HEK293 (cell line): ENCODE data around the gene PAIP2.

Experiments
- ATF2 ChIP-seq: fragments of 450-650 bp; formaldehyde crosslinking; IDR thresholded peaks from 2 replicates; pipeline ENCODE4 v1.5.1; 2016; ENCODE audit warnings: missing biosample characterization, missing genetic modification characterization, low read depth
- BCL11A ChIP-seq: fragments of 450-650 bp; formaldehyde crosslinking; IDR thresholded peaks from 2 replicates; pipeline ENCODE4 v1.5.1; 2016; ENCODE audit warnings: low read depth, missing biosample characterization, missing genetic modification characterization
- GFI1B ChIP-seq: fragments of 450-650 bp; formaldehyde crosslinking; IDR thresholded peaks from 2 replicates; pipeline ENCODE4 v1.5.1; 2016; ENCODE audit warnings: missing biosample characterization, missing genetic modification characterization
- IKZF3 ChIP-seq: fragments of 450-650 bp; IDR thresholded peaks from 2 replicates; pipeline ENCODE4 v1.5.0; 2018; ENCODE audit warnings: missing biosample characterization, mild to moderate bottlenecking, missing genetic modification characterization, moderate library complexity
- YY1 ChIP-seq: fragments of 450-650 bp; formaldehyde crosslinking; IDR thresholded peaks from 2 replicates; pipeline ENCODE4 v1.5.1; 2018; ENCODE audit warnings: missing biosample characterization, missing genetic modification characterization
- ZBTB20 ChIP-seq: fragments of 450-650 bp; formaldehyde crosslinking; IDR thresholded peaks from 2 replicates; pipeline ENCODE4 v1.5.1; 2016; ENCODE audit warnings: missing biosample characterization, missing genetic modification characterization
- ZNF202 ChIP-seq: fragments of 450-650 bp; formaldehyde crosslinking; IDR thresholded peaks from 2 replicates; pipeline ENCODE4 v1.5.1; 2016; ENCODE audit warnings: missing biosample characterization, missing genetic modification characterization, borderline replicate concordance
- ZNF266 ChIP-seq: fragments of 450-650 bp; formaldehyde crosslinking; IDR thresholded peaks from 2 replicates; pipeline ENCODE4 v1.5.1; 2016; ENCODE audit warnings: missing biosample characterization, missing genetic modification characterization, low read depth
- ZNF354C ChIP-seq: fragments of 450-650 bp; formaldehyde crosslinking; IDR thresholded peaks from 2 replicates; pipeline ENCODE4 v1.5.1; 2016; ENCODE audit warnings: missing biosample characterization, missing genetic modification characterization, low read depth, borderline replicate concordance
- ZNF449 ChIP-seq: fragments of 450-650 bp; formaldehyde crosslinking; IDR thresholded peaks from 2 replicates; pipeline ENCODE4 v1.5.1; 2017; ENCODE audit warnings: missing biosample characterization, mild to moderate bottlenecking, missing genetic modification characterization, moderate library complexity
- ZNF510 ChIP-seq: fragments of 450-650 bp; formaldehyde crosslinking; IDR thresholded peaks from 2 replicates; pipeline ENCODE4 v1.5.1; 2018; ENCODE audit warnings: mild to moderate bottlenecking, missing genetic modification characterization, missing biosample characterization; ENCODE audit not compliant: insufficient replicate concordance
- ZNF513 ChIP-seq: fragments of 450-650 bp; IDR thresholded peaks from 2 replicates; pipeline ENCODE4 v1.5.1; 2018; ENCODE audit warnings: missing biosample characterization, missing genetic modification characterization
- ZNF518A ChIP-seq: fragments of 450-650 bp; formaldehyde crosslinking; conservative IDR thresholded peaks from 2 replicates; pipeline ENCODE4 v1.5.1; 2016; ENCODE audit warnings: low read depth, missing biosample characterization, missing genetic modification characterization
- ZNF596 ChIP-seq: fragments of 450-650 bp; IDR thresholded peaks from 2 replicates; pipeline ENCODE4 v1.5.0; 2018; ENCODE audit warnings: missing biosample characterization, mild to moderate bottlenecking, missing genetic modification characterization, moderate library complexity
- ZNF600 ChIP-seq: fragments of 450-650 bp; formaldehyde crosslinking; IDR thresholded peaks from 2 replicates; pipeline ENCODE4 v1.5.1; 2016; ENCODE audit warnings: missing biosample characterization, missing genetic modification characterization
- ZNF658 ChIP-seq: fragments of 450-650 bp; formaldehyde crosslinking; IDR thresholded peaks from 2 replicates; pipeline ENCODE4; 2016; ENCODE audit warnings: missing biosample characterization, missing genetic modification characterization
- ZNF670 ChIP-seq: fragments of 450-650 bp; formaldehyde crosslinking; IDR thresholded peaks from 2 replicates; pipeline ENCODE4 v1.5.1; 2016; ENCODE audit warnings: missing biosample characterization, missing genetic modification characterization, low read depth
- ZNF692 ChIP-seq: fragments of 450-650 bp; formaldehyde crosslinking; IDR thresholded peaks from 2 replicates; pipeline ENCODE4 v1.5.1; 2016; ENCODE audit warnings: missing biosample characterization, missing genetic modification characterization
- ZNF704 ChIP-seq: fragments of 450-650 bp; formaldehyde crosslinking; IDR thresholded peaks from 2 replicates; pipeline ENCODE4 v1.5.1; 2016; ENCODE audit warnings: missing biosample characterization, missing genetic modification characterization
- ZNF830 ChIP-seq: fragments of 450-650 bp; IDR thresholded peaks from 2 replicates; pipeline ENCODE4 v1.5.0; 2018; ENCODE audit warnings: missing biosample characterization, missing genetic modification characterization, low read depth, mild to moderate bottlenecking, moderate library complexity
- ZNF837 ChIP-seq: fragments of 450-650 bp; formaldehyde crosslinking; IDR thresholded peaks from 2 replicates; pipeline ENCODE4 v1.5.1; 2016; ENCODE audit warnings: missing biosample characterization, missing genetic modification characterization
- ZXDB ChIP-seq: fragments of 450-650 bp; formaldehyde crosslinking; IDR thresholded peaks from 2 replicates; pipeline ENCODE4 v1.5.1; 2016; ENCODE audit warnings: missing biosample characterization, missing genetic modification characterization
- TF ChIP-seq, protein P1 (sequence below): fragments of 450-650 bp; formaldehyde crosslinking; IDR thresholded peaks from 2 replicates; pipeline ENCODE4 v1.5.1; 2016; ENCODE audit warnings: missing biosample characterization, missing genetic modification characterization

The PAIP2 gene

GRCh38 chr5:139293507-139294373 is 47.9 kb upstream of the PAIP2 start, which contains the start of gene MATR3 (continued):
- TF ChIP-seq GFI1B (0 out of 2 replicates have a peak, but pooled peaks have one; percentile 14), ZNF596 (peak; percentile 49; the same call in 1 of the 2 replicates), ZNF510 (tag by site-specific recombination) (peak; percentile 3), ZNF692 (tag by site-specific recombination) (peak; percentile 65), ZNF830 (tag by site-specific recombination) (no peak), ZNF354C (tag by site-specific recombination) (no peak), ZNF518A (no peak; the same call in 1 of the 2 replicates), ATF2 (tag by site-specific recombination) (peak; percentile 19; the same call in 1 of the 2 replicates), ZNF202 (tag by site-specific recombination) (no peak), YY1 (peak; percentile 92), ZNF600 (tag by site-specific recombination) (peak; percentile 56; the same call in 1 of the 2 replicates), ZNF266 (tag by site-specific recombination) (no peak), ZNF704 (tag by site-specific recombination) (no peak), ZXDB (tag by site-specific recombination) (peak; percentile 89; the same call in 1 of the 2 replicates), ZNF449 (tag by site-specific recombination) (peak; percentile 8; the same call in 1 of the 2 replicates), IKZF3 (peak; percentile 99), ZNF658 (tag by site-specific recombination) (no peak), ZBTB20 (tag by site-specific recombination) (peak; percentile 61; the same call in 1 of the 2 replicates), BCL11A (tag by site-specific recombination) (no peak), ZNF513 (no peak), ZNF837 (tag by site-specific recombination) (peak; percentile 71; the same call in 1 of the 2 replicates), ZNF670 (no peak)
- TF ChIP-seq, protein P1, sequence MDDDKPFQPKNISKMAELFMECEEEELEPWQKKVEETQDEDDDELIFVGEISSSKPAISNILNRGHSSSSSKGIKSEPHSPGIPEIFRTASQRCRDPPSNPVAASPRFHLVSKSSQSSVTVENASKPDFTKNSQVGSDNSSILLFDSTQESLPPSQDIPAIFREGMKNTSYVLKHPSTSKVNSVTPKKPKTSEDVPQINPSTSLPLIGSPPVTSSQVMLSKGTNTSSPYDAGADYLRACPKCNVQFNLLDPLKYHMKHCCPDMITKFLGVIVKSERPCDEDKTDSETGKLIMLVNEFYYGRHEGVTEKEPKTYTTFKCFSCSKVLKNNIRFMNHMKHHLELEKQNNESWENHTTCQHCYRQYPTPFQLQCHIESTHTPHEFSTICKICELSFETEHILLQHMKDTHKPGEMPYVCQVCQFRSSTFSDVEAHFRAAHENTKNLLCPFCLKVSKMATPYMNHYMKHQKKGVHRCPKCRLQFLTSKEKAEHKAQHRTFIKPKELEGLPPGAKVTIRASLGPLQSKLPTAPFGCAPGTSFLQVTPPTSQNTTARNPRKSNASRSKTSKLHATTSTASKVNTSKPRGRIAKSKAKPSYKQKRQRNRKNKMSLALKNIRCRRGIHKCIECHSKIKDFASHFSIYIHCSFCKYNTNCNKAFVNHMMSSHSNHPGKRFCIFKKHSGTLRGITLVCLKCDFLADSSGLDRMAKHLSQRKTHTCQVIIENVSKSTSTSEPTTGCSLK, result no peak; the same call in 1 of the 2 replicates
